ENCODE data around the gene LSM14A. TPM values are rescaled to one million over a fixed set of nuclear protein-coding genes. Genes with fewer than 3 reads are reported as not detected.

Gene LSM14A
- total and polyA plus RNA-seq, 4 donors = 12.6 to 133 (median 48.0) TPM

GRCh38 chr19:34226036-34226435 lies 53.7 kb downstream of the LSM14A start:
- no peaks in the 10 kb centered on the region for H3K9me3 ChIP-seq (ENCODE audit: control insufficient read depth in 4 of 4, low read length in 3 of 4)
- 96% methylated on average over 2 of the region's 2 CpGs for WGBS
- DNase-seq (ENCODE audit: low spot score) = no peak
- H3K9ac ChIP-seq (ENCODE audit: low read depth in 1 of 2, low read length in 2 of 2) = no peak overlapping the region
- no peaks in the 10 kb centered on the region for H3K27me3 ChIP-seq (ENCODE audit: control insufficient read depth in 4 of 4, insufficient read depth in 4 of 4, low read length in 3 of 4)
- peaks cover 0 to 2% (median 0%) of the 10 kb centered on the region in 4 donors for H3K4me1 ChIP-seq (ENCODE audit: control insufficient read depth in 4 of 4, insufficient read depth in 4 of 4, low read length in 3 of 4)
- no peak overlapping the region for H3K27ac ChIP-seq (ENCODE audit: low read depth in 1 of 2, low read length in 2 of 2)
- peaks cover 13 to 76% (median 64%) of the 10 kb centered on the region in 4 donors for H3K36me3 ChIP-seq (ENCODE audit: control insufficient read depth in 4 of 4, insufficient read depth in 3 of 4, low read depth in 1 of 4, low read length in 3 of 4)
- TF ChIP-seq HNF4G (IDR thresholded peaks at IDR 0.05) = no peak
- no peak for TF ChIP-seq SP1 (IDR thresholded peaks at IDR 0.05)
- TF ChIP-seq REST (IDR thresholded peaks at IDR 0.05) = no peak
- TF ChIP-seq EGR1 (IDR thresholded peaks at IDR 0.05; ENCODE audit: low read depth in 2 of 2) = no peak
- no peak for TF ChIP-seq YY1 (IDR thresholded peaks at IDR 0.05)
- no peak for TF ChIP-seq TAF1 (conservative IDR thresholded peaks at IDR 0.05)
- no peak for TF ChIP-seq RAD21 (IDR thresholded peaks at IDR 0.05)
- TF ChIP-seq GABPA (IDR thresholded peaks at IDR 0.05 in 1 of 2, conservative IDR thresholded peaks at IDR 0.05 in 1 of 2) = no peak
- no peak overlapping the region for H3K4me3 ChIP-seq (ENCODE audit: low read depth in 1 of 3, low read length in 3 of 3)

GRCh38 chr19:34228347-34228746 lies 56.0 kb downstream of the LSM14A start:
- H3K4me1 ChIP-seq (ENCODE audit: control insufficient read depth in 4 of 4, insufficient read depth in 4 of 4, low read length in 3 of 4) = peaks cover 0 to 6% (median 1%) of the 10 kb centered on the region in 4 donors
- no peak overlapping the region for H3K4me3 ChIP-seq (ENCODE audit: low read depth in 1 of 3, low read length in 3 of 3)
- no peak overlapping the region for H3K27ac ChIP-seq (ENCODE audit: low read depth in 1 of 2, low read length in 2 of 2)
- no peak for DNase-seq (ENCODE audit: low spot score)
- WGBS = 95% methylated on average over 1 of the region's 1 CpG
- no peaks in the 10 kb centered on the region for H3K27me3 ChIP-seq (ENCODE audit: control insufficient read depth in 4 of 4, insufficient read depth in 4 of 4, low read length in 3 of 4)
- no peak for TF ChIP-seq CTCF (IDR thresholded peaks at IDR 0.05; ENCODE audit: low read depth, low read length, missing input control)
- no peak for TF ChIP-seq EGR1 (IDR thresholded peaks at IDR 0.05; ENCODE audit: low read depth in 2 of 2)
- no peak for TF ChIP-seq RAD21 (IDR thresholded peaks at IDR 0.05)
- TF ChIP-seq FOXA1 (IDR thresholded peaks at IDR 0.05) = no peak
- TF ChIP-seq MAX (IDR thresholded peaks at IDR 0.05) = no peak
- TF ChIP-seq GABPA (IDR thresholded peaks at IDR 0.05 in 1 of 2, conservative IDR thresholded peaks at IDR 0.05 in 1 of 2) = no peak
- no peak for TF ChIP-seq FOXA2 (IDR thresholded peaks at IDR 0.05)
- no peak for TF ChIP-seq HNF4A (conservative IDR thresholded peaks at IDR 0.05)
- no peak for TF ChIP-seq HNF4G (IDR thresholded peaks at IDR 0.05)
- TF ChIP-seq JUND (IDR thresholded peaks at IDR 0.05) = no peak
- TF ChIP-seq SP1 (IDR thresholded peaks at IDR 0.05) = no peak
- no peak for TF ChIP-seq NR2F2 (IDR thresholded peaks at IDR 0.05)
- TF ChIP-seq RXRA (IDR thresholded peaks at IDR 0.05) = no peak
- no peak for TF ChIP-seq ATF3 (IDR thresholded peaks at IDR 0.05)
- TF ChIP-seq YY1 (IDR thresholded peaks at IDR 0.05) = no peak
- no peak for TF ChIP-seq ZBTB33 (IDR thresholded peaks at IDR 0.05)
- TF ChIP-seq TAF1 (conservative IDR thresholded peaks at IDR 0.05) = no peak
- no peak for TF ChIP-seq REST (IDR thresholded peaks at IDR 0.05)
- H3K9ac ChIP-seq (ENCODE audit: low read depth in 1 of 2, low read length in 2 of 2) = no peak overlapping the region
- no peaks in the 10 kb centered on the region for H3K9me3 ChIP-seq (ENCODE audit: control insufficient read depth in 4 of 4, low read length in 3 of 4)
- peaks cover 5 to 55% (median 46%) of the 10 kb centered on the region in 4 donors for H3K36me3 ChIP-seq (ENCODE audit: control insufficient read depth in 4 of 4, insufficient read depth in 3 of 4, low read depth in 1 of 4, low read length in 3 of 4)
